K562 (cell line): ENCODE measurements around the gene COL7A1. TPM values are rescaled to one million over a fixed set of nuclear protein-coding genes. Genes with fewer than 3 reads are reported as not detected.
A peak's percentile ranks its signal among the peaks of the same experiment; 100 is the strongest.

ENCODE experiments used
- GATAD2A ChIP-seq: fragments of 450-650 bp; IDR thresholded peaks from 2 replicates; pipeline ENCODE4 v1.6.1; 2017
- HIVEP1 ChIP-seq: fragments of 250-450 bp; sonication (Bioruptor Pico); IDR thresholded peaks from 2 replicates; pipeline ENCODE4 v1.4.0; 2020; ENCODE audit warnings: mild to moderate bottlenecking
- PHTF2 ChIP-seq: fragments of 250-450 bp; sonication (Bioruptor Pico); IDR thresholded peaks from 2 replicates; pipeline ENCODE4 v1.5.0; 2021; ENCODE audit warnings: mild to moderate bottlenecking
- POLR2AphosphoS5 ChIP-seq: IDR thresholded peaks from 2 replicates; pipeline ENCODE4 v1.6.1; 2011; ENCODE audit warnings: mild to moderate bottlenecking, low read depth, low read length, moderate library complexity; ENCODE audit not compliant: control insufficient read depth, insufficient read depth
- RUNX1 ChIP-seq: sonication (generic); IDR thresholded peaks from 2 replicates; pipeline ENCODE4 v1.6.1; 2016; ENCODE audit warnings: antibody characterized with exemption, low read depth
- SETDB1 ChIP-seq: IDR thresholded peaks from one replicate; pipeline ENCODE4 v1.6.1; 2012; ENCODE audit warnings: low read length, control low read depth, inconsistent platforms
- SMARCE1 ChIP-seq: fragments of 450-650 bp; IDR thresholded peaks from 2 replicates; pipeline ENCODE4 v1.7.1; 2016; ENCODE audit warnings: mild to moderate bottlenecking
- ZBTB49 ChIP-seq: sonication (generic); formaldehyde crosslinking; IDR thresholded peaks from 2 replicates; pipeline ENCODE4 v1.8.0; 2022; ENCODE audit warnings: missing genetic modification reagents, mild to moderate bottlenecking, borderline replicate concordance
- ZMIZ1 ChIP-seq, 2 experiments: fragments of 150-350 bp in 1 of 2; IDR thresholded peaks; 2 replicates each; pipeline ENCODE4 v1.6.1; 2012 to 2016; ENCODE audit warnings: low read depth in 2 of 2, low read length in 2 of 2, mild to moderate bottlenecking in 1 of 2, moderate library complexity in 1 of 2
- ZNF146 ChIP-seq: IDR thresholded peaks from one replicate; pipeline ENCODE4 v1.6.1; 2018; ENCODE audit warnings: missing compliant biosample characterization; ENCODE audit not compliant: unreplicated experiment
- ZNF347 ChIP-seq: fragments of 450-650 bp; formaldehyde crosslinking; IDR thresholded peaks from 2 replicates; pipeline ENCODE4 v1.4.0; 2020; ENCODE audit warnings: low read depth, mild to moderate bottlenecking, moderate library complexity
- ZNF445 ChIP-seq: fragments of 250-450 bp; sonication (Bioruptor Pico); IDR thresholded peaks from 2 replicates; pipeline ENCODE4 v1.4.0; 2020; ENCODE audit warnings: low read depth, mild to moderate bottlenecking, moderate library complexity
- ZNF77 ChIP-seq: fragments of 250-450 bp; sonication (Bioruptor Pico); IDR thresholded peaks from 2 replicates; pipeline ENCODE4 v1.5.0; 2020
- polyA plus RNA-seq, 8 experiments: library from polyadenylated mRNA; depleted of rRNA in 4 of 8; stranded (reverse) in 5 of 8; unstranded in 3 of 8; fragments of >200 nt; fragmentation: Nextera tagmentation in 2 of 8; fragmentation: Illumina TruSeq in 1 of 8; extraction: Ambion mirVana in 2 of 8; extraction: Trizol in 1 of 8; gene quantifications; 2 replicates each; pipeline versions ENCODE4 v1.2.1 to v1.2.3, GENCODE V29; 2011 to 2014; ENCODE audit warnings: inconsistent platforms in 1 of 8, missing spikeins in 1 of 8
- total RNA-seq, 7 experiments: library from RNA; depleted of rRNA in 6 of 7; stranded (reverse); fragments of >200 nt in 6 of 7; fragmentation: Illumina TruSeq in 2 of 7; extraction: Trizol in 2 of 7; gene quantifications; 2 replicates each; pipeline versions ENCODE4 v1.2.1 to v1.2.3, GENCODE V29; 2011 to 2021; ENCODE audit warnings: low replicate concordance in 1 of 7
- TF ChIP-seq, protein P1 (sequence below): fragments of 450-650 bp; IDR thresholded peaks from 2 replicates; pipeline ENCODE4 v1.6.1; 2017; ENCODE audit warnings: antibody characterized with exemption, mild to moderate bottlenecking

Gene COL7A1
- total and polyA plus RNA-seq, 9 of the 15 experiments (the other 6 are each of a cell fraction or from before 2014, with no cell fraction given): 0.09 to 0.66 (median 0.35) TPM; not detected in 3

DNA sequence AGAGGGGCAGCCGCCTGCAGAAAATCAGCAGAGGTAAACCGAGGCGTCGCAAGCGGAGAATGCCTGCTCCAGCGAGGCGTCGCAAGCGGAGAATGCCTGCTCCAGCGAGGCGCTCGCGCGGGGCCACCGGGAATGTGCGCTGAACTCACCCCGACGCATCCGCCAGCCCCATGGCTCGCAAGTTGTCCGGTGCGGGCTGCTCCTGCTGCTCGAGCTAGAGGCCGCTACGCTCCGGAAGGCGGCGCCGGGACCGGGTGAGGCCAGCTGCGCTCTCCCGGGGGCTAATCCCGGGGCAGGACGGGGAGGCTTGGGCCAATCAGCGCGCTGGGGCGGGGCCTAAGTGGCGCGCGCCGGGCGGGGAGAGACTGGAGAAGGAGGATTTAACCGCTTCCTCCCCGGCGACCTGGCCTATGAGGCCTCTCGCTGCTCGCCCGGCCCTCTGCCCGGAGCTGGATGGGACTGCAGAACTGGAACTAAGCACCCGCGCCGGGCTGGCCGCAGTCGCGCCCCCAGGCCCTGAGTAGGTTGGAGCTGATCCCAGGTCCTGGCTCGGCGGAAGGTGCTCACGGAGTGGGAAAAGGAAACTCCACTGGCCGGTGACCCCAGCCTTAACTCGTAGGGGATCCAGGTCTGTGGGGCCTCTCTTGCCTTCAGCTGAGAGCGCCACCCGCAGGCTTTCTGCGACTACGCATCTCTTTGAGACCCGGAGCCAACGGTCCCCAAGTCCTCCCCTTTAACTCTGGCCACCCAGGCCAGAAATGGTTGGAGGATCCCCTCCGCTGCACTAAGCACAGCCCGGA is 40.3 kb upstream of the COL7A1 start, which contains the start of gene SLC26A6 (continued):
- TF ChIP-seq, protein P1, sequence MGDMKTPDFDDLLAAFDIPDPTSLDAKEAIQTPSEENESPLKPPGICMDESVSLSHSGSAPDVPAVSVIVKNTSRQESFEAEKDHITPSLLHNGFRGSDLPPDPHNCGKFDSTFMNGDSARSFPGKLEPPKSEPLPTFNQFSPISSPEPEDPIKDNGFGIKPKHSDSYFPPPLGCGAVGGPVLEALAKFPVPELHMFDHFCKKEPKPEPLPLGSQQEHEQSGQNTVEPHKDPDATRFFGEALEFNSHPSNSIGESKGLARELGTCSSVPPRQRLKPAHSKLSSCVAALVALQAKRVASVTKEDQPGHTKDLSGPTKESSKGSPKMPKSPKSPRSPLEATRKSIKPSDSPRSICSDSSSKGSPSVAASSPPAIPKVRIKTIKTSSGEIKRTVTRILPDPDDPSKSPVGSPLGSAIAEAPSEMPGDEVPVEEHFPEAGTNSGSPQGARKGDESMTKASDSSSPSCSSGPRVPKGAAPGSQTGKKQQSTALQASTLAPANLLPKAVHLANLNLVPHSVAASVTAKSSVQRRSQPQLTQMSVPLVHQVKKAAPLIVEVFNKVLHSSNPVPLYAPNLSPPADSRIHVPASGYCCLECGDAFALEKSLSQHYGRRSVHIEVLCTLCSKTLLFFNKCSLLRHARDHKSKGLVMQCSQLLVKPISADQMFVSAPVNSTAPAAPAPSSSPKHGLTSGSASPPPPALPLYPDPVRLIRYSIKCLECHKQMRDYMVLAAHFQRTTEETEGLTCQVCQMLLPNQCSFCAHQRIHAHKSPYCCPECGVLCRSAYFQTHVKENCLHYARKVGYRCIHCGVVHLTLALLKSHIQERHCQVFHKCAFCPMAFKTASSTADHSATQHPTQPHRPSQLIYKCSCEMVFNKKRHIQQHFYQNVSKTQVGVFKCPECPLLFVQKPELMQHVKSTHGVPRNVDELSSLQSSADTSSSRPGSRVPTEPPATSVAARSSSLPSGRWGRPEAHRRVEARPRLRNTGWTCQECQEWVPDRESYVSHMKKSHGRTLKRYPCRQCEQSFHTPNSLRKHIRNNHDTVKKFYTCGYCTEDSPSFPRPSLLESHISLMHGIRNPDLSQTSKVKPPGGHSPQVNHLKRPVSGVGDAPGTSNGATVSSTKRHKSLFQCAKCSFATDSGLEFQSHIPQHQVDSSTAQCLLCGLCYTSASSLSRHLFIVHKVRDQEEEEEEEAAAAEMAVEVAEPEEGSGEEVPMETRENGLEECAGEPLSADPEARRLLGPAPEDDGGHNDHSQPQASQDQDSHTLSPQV: no peak
- TF ChIP-seq GATAD2A (0 out of 2 replicates have a peak, but pooled peaks have one; percentile 48), RUNX1 (no peak), SMARCE1 (no peak), ZBTB49 (CRISPR knock-in tag) (no peak), ZNF347 (CRISPR knock-in tag) (no peak), ZNF146 (CRISPR knock-in tag) (no peak), SETDB1 (no peak), ZNF77 (CRISPR knock-in tag) (no peak), ZNF445 (CRISPR knock-in tag) (no peak), HIVEP1 (CRISPR knock-in tag) (no peak), POLR2AphosphoS5 (no peak), ZMIZ1 (IDR thresholded peaks at IDR 0.05; ENCODE audit: low read depth in 2 of 2, low read length in 2 of 2) (no peak), PHTF2 (CRISPR knock-in tag) (no peak)
